Stimulated activated CD8-positive, alpha-beta memory T cell treated with anti-CD3 and anti-CD28 coated beads, Interleukin-4, amount 100 ng/mL, for 1 hour (primary cell): Measurements from ENCODE around the gene OR6N2.

Experiments used
- DNase-seq, 2 donors: peaks; one replicate each; pipeline ENCODE4 v3.0.0-alpha.2; 2020; ENCODE audit warnings: low read depth in 2 of 2, low spot score in 1 of 2

The OR6N2 gene

GRCh38 chr1:158771950-158772866 is 8.8 kb downstream of the OR6N2 start, which contains the start of gene OR6N1:
TSS of gene OR6N1 (minus strand) at chr1:158772195. CDS start at chr1:158766682, 5,513 bp downstream.
- no peak for DNase-seq

DNA sequence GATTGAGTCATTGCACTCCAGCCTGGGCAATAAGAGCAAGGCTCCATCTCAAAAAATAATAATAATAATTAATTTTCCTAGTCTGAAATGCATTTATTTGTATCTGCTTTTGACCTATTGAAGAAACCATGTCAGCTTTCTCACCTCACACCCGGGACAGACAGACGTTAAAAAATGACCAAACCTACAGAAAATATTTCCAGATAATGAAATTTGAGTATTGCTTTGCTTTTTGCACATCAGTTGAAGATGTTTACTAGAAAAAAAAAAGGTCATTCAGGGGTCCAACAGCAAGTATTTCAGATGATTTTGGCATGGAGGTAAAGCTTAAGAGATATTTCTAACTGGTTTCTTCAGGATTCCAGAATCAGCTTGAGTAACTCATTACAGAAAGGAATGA is 26.6 kb downstream of the OR6N2 start, which contains the start of gene OR6K6:
TSS of gene OR6K6 (plus strand) at position 301 of the 400 bp plus-strand sequence. CDS start 168 bp downstream, outside the sequence.
- DNase-seq, result no peak

- DNase-seq, result no peak
These were observed 28.8 kb downstream of the OR6N2 start for GRCh38 chr1:158752155-158752712.

GRCh38 chr1:158735848-158736247 is 45.2 kb downstream of the OR6N2 start:
- DNase-seq, result no peak

DNA sequence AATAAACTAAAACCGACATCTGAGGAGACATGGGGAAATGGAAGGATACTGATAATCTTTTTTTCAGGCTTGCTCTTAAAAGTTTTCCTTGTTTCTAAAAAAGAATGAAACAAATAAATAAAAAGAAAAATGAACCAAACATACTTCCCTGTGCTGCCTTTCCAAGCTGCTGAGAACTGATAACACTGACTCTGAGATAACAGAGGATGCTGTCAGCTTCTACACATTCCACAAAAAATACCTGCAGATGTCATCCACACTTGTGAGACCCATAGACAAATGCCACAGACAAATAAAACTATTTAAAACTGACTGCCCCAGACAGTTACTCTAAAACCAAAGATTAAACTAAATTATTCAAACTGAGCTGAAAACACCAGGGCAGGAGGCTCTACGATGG is 48.5 kb downstream of the OR6N2 start:
- no peak for DNase-seq

DNA sequence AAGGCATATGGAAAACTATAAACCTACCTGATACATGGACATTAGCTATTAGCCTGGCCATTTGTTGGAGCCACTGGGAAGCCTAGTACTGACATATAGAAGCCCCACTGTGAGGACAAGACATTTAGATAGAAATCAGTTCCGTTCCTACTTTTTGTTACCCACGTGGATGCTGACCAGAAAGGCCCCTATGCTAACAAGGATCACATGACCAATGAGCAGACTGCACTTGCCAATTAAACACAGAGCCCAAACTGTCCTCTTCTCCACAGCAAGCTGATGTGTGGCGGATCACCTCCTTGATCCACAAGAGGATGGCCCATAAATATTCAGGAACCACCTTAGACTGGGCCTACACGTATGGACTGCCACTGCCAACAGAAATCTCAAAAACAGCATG is 49.3 kb downstream of the OR6N2 start:
- DNase-seq, result no peak

GRCh38 chr1:158730453-158730852 is 50.6 kb downstream of the OR6N2 start:
- DNase-seq, result no peak

DNA sequence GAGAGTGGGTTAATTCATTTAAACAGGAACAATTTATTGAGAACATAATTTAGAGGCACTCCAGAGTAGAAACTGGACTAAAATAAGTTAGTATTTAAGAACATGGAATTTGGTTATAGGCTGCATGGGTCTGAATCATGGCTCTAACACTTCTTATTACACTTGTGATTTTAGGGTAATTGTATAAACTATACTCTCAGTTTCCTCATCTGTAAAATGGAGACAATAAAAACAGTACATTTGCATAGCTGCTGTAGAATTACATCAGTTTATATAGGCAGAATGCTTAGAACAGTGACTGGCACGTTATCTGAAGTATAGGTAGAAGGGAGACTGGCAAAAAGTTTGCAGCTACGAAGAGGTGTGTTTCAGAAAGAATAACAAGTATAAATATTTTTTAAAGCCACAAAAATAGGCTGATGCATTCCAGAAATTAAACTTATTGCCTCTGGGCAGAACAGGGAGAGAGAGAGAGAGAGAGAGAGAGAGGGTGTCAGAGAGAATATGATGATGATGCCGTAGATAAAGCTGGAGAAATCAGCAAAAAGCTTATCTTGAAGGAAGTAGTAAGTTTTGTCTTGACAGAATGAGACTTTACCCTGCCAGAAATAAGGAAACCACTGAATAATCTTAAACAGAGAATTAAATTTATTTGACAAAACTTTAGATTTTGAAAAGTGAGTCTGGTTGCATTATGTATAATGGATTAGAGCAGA is 52.3 kb downstream of the OR6N2 start:
- DNase-seq, result no peak

- no peak for DNase-seq
These were observed 56.6 kb downstream of the OR6N2 start for GRCh38 chr1:158724442-158724841.
